ENCODE data around the gene RPS3.
"Not testable (repeated sequence)": the region's sequence is repeated elsewhere in the genome, so short reads cannot be mapped to it uniquely, and the experiment has no call there.

RPS3 gene

DNA sequence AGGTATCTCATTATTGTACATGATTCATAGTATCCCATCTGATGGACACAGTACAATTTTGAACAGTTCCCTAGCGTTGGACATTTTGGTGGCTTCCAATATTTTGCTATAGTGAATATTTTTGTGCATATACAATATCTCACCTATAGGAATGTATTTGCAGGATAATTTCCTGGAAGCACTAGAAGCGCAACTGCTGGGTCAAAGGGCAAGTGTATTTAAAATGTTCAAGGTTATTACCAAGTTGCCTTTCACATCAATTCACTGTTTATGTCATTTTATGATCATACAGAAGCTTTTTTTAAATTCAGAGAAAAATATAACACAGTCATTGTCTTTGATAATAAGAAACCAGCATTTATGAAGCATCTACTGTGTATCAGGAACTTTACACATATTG is 19.1 kb upstream of the RPS3 start:
- DNase-seq (ENCODE audit: low spot score): no peak

DNA sequence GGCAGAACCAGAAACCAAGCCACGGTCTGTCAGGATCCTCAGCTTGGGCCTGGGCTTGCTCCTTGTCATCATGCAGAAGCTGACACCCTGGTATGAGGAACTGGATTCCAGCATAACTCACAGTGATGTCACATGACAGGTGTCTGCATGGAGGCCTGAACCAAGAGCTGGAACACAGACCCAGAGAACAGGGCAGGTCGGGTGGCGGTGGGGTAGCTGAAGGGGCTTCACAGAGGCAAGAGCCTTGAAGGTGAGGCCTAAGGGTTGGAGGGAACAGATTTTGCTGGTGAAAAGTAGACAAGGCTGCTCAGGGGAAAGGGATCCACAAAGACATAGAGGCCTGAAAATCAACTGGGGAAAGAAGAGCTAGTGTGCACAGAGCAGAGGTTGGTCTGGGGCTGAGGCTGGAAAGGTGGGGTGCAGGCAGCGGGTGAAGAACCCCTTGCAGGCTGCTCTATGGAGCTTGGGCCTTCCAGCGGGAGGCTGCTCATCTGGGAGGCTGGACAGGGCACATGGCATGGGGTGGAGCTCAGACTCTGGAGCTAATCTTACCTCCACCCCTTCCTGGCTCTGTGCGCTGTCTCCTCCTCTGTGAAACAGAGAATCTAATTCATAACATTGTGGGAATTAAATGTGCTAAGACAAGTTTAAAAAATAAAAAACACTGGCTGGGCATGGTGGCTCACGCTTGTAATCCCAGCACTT is 18.4 kb upstream of the RPS3 start:
- DNase-seq (ENCODE audit: low spot score): no peak

DNA sequence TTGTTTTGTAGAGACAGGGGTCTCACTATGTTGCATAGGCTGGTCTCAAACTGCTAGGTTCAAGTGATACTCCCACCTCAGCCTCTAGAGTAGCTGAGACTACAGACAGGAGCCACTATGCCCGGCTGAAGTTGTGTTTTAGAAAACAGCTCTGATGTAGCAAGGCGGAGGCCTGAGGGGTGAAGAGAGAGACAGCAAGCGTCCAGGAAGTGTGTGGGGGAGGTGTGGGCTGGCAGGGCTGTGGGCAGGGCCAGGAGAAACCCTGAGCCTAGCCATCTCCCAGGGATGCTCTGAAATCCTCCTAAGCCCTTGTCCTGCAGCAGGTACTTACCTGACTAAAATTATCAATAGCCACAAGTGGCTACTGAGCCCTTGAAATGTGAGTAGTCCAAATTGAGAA is 16.1 kb upstream of the RPS3 start:
- DNase-seq (ENCODE audit: low spot score): no peak

DNA sequence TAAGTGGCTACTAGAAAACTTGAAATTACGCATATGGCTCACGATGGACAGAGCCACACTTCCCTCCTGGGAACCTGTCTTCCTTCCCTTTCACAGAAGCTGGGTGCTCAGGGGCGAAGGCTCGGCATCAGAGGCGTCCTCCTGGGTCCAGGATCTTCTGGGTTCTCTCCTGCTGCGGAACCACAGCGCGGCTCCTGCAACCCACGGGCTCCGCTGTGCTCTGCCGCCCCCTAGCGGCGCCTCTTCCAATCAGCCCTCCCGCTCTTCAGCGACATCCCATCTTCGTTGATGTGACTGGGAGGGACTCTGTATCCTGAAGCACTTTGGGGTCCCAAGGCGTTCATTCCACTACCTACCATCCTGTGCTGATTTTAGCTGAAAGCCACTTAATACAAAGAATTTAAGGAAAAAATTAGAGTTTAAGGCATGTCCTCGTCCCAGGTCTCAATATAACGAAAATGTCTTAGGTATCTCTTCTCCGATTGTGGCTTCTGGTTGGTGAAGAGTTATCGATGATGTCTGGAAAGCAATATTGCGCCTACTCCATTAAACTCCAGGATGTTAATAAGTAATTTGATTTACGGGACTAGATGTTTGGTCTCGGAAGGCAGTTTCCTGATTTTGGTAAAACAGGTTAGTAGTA is 14.8 kb upstream of the RPS3 start:
- DNase-seq (ENCODE audit: low spot score): peak; percentile 59

DNA sequence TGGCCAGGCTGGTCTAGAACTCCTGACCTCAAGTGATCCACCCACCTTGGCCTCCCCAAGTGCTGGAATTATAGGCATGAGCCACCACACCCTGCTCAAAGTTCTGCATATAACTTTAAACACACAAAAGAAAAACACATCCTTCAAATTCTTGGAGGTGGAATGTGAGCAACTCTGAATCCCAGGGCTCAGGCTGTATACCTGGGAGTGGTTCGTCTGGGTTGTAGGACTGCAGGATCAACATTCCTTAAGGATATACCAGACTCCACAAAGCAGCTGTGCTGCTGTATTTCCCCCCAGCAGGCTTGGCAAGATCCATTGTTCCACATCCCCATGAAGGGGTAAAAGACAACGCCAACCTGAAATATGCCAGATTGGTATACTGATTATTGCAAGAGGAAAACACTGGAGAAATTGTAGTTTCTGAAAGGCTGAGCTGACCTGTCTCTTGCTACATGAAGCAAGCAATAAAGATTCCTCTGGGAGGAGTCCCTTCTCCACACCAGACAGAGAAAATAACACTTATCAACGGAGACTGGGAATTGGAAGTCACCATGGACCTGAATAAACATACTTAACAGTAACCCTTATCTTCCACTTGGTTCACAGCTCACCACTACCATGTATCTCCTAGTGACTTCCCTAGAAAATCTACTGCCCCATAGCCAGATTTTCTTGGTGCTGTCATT is 12.2 kb upstream of the RPS3 start:
- no peak for DNase-seq (ENCODE audit: low spot score)

DNA sequence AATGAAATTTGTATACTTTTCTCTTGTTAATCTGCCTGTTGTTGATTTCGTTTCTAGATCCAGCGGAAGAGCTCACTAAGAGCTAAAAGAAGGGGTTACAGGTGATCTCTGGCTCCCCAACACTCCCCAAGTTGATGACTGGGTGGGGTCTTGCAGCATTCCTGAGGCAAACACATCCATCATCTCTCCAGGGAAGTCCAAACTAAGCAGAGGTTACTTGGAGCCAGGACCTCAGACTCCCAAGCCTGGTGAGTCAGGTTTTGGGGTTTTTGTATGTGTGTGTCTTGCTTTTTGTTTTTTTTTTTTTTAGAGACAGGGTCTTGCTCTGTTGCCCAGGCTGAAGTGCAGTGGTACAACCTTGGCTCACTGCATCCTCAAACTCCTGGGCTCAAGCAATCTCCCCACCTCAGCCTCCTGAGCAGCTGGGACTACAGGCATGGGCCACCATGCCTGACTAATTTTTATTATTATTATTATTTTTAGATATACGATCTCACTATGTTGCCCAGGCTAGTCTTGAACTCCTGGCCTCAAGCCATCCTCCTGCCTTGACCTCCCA is 11.5 kb upstream of the RPS3 start:
- DNase-seq (ENCODE audit: low spot score): no peak

DNA sequence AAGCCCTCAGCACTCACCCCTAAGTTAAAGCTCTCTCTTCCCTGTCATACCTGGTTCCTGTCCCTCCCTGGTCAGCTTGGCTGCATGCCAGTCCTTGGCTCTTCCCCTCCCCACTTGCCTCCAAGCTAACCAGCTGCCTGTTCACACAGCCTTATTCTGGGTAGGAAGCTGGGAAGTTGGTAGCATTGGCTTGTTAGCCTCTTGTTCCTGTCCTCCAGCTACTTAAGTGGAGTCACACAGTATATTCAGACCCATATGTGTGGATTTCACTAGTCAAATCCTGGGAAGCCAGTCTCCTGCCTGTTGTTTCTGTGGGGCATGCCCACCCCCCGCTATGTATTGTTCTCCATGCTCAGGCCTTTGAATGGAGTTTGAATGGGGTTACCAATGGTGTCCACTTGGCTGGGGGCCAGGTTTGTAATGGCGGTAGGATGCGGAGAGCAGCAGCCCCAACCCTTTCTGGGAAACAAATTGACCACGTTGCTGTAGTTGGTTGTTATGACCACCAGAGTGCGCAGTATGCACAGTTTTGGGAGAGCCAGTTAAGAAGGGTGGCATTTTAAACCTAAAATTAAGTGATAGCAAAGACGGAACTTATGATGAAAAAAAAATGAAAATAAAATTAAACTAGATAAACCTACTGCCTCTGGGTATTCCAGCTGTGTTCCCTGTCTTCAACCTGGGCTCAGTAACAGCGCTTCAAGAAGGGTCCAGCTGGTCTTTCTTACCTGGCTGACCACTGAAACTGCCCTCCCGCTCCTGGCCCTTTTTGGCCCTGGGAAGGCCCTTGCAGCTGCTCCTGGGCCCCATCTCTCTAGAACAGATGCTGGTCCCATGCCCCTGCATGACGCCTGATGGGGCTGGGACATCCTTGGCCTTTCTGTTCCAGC is 10.7 kb upstream of the RPS3 start:
- DNase-seq (ENCODE audit: low spot score): peak; percentile 84

DNA sequence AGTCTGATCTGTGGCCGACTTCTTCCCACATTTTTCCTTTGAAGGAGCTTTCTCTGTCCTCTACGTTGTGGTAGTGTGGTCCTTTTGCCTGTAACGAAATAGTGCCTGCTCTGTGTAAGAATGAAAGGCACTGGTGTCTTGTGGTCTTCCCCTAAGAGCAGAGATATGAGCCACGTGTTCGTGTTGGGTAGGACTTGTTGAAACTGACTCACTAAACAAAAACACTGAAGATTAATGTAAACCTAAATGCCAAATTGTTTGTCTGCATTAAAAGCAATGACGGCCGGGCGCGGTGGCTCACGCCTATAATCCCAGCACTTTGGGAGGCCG is 10.1 kb upstream of the RPS3 start:
- no peak for DNase-seq (ENCODE audit: low spot score)

DNA sequence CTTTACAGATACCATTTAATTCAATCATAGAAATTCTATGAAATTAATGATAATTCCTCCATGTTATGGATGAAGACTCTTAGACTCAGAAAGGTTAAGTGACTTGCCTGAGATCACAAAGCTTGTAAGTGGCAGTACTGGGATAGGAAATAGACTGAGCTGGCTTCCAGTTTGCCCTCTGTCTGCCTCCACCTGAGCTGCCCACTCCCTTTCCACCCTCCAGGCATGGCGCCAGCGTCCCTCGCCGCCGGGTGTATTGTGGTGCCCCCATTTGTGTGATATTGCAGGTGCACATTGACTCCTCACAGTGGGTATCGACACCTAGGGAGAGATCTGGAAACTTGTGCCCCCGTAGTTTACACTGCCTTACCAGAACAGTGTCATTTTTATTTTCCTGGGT is 9.4 kb upstream of the RPS3 start:
- no peak for DNase-seq (ENCODE audit: low spot score)

DNA sequence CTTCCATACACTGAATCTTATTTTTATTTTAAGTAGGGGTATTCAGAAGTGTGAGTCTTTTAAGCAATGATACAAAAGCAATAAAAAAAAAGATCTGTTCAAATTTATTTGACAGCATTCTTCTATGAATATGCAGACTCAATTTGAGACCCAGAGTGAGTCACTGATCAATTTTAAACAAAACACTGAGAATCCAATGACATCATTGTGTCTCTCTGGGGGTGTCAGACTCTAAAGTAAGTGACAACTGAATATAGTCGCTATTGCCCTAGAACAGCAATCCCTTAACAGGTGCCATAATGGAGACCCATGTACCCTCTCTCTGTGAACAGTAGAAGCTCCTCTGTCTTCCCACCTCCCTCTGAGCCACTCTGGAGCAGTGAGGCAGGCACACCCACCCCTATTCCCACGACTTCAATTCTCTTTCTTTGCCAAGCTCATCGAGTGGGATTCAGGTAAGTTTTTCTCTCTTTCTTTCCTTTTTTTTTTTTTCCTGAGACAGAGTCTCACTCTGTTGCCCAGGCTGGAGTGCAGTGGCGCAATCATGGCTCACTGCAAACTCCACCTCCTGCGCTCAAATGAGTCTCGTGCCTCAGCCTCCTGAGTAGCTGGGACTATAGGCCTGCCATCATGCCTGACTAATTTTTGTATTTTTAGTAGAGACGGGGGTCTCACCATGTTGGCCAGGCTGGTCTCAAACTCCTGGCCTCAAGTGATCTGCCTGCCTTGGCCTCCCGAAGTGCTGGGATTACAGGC is 5.1 kb upstream of the RPS3 start:
- DNase-seq (ENCODE audit: low spot score): no peak

DNA sequence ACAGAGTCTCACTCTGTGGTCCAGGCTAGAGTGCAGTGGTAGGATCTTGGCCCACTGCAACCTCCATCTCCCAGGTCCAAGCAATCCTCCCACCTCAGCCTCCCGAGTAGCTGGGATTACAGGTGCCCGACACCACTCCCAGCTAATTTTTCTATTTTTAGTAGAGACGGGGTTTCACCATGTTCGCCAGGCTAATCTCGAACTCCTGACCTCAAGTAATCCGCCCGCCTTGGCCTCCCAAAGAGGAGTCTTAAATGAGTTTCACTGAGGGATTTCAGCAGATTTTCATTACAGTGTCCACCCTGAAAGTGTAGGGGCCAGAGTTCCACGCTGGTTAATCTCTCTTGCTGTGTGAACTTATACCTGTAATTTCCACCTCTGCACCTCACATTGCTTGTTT is 412 bp upstream of the RPS3 start:
- no peak for DNase-seq (ENCODE audit: low spot score)

DNA sequence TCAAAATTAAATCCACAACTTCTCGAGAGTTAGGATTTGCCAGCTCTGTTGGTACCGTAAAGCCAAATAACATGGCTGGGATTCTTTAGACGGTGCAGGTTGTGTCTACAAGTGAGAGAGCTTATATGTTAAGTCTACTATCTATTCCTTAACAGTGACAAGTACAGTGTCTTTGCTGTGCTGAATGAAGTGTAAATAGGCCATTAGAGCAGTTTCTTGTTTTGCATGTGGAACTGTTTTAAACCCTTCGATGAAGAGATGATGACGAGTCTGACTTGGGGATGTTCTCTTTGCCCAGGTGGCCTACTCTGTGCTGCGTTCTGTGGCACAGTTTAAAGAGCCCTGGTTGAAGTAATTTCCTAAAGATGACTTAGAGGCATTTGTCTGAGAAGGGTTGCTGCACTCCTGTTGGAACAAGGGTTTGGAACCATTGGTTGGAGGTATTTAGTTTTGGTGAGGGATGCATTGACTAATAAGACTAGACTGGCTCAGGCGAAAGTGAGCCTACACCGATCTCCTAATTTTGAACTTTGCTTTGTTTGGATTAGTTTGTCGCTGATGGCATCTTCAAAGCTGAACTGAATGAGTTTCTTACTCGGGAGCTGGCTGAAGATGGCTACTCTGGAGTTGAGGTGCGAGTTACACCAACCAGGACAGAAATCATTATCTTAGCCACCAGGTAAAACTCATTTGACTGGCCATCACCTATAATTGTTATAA is 988 bp downstream of the RPS3 start:
- DNase-seq (ENCODE audit: low spot score): peak; percentile 80

DNA sequence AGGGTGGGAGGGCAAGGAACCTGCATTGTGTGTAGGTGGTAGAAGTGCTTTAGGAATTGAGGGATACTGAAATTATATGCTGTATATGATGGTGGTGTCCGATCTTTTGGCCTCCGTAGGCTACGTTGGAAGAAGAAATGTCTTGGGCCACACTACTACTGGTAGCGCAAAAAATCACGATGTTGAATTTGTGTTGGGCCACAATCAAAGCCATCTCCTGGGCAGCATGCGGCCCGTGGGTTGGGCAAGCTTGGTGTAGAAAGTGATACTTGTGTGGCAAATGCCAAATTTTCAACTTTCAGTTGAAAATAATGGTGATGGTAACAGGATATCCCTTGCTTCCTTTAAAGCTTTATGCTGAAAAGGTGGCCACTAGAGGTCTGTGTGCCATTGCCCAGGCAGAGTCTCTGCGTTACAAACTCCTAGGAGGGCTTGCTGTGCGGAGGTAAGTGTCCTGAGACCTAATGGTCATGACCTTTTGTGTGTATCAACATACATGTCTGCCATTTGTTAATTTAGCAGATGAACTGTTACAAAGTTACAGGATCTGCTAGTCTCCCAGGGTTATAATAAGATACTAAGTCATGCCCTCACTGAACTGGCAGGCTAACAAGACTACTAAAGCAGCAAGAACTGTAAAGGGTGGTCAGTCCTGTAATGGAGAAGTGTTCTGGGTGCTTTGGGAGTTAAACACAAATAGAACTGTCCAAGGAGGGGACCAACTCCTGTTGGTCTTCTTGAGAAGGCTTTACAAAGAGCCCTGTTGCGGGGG is 2.9 kb downstream of the RPS3 start:
- no peak for DNase-seq (ENCODE audit: low spot score)

DNA sequence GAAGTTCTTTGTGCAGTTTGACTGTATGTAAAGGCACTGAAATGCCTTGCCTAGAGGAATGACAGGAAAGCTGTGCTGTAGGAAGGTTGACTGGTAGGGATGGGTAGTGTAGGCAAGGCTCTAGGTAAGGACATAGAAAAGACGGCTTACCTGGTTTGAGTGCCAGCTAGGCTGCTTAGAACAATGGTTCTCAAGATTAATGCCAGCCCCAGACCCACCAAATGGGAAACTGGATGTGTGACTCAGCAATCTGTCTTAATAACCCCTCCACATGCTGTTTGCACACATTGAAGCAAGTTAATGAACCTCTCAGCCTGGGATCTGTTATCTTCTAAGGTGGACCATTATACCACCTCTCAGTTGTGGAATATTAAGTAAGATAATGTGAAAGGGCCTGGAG is 3.7 kb downstream of the RPS3 start:
- no peak for DNase-seq (ENCODE audit: low spot score)

DNA sequence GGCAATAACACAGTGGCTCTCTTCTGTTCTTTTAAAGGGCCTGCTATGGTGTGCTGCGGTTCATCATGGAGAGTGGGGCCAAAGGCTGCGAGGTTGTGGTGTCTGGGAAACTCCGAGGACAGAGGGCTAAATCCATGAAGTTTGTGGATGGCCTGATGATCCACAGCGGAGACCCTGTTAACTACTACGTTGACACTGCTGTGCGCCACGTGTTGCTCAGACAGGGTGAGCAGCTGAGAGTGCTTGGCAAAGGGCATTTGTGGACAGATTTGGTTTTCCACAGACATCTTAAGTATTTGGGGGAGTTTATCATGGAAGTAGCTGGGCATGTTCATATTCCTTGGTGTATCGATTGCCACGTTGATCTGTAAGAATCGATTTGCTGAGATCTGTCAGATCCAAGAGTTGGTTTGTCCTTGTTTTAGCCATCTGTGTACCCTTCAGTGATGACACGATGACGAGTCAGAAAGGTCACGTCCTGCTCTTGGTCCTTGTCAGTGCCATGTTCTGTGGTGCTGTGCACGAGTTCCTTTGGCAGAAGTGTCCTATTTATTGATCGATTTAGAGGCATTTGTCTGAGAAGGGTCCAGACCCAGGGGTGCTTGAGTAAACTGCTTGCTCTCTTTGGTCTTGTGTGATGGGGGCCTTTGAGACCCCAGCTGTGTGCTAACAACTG is 4.8 kb downstream of the RPS3 start:
- peak; percentile 61 for DNase-seq (ENCODE audit: low spot score)

DNA sequence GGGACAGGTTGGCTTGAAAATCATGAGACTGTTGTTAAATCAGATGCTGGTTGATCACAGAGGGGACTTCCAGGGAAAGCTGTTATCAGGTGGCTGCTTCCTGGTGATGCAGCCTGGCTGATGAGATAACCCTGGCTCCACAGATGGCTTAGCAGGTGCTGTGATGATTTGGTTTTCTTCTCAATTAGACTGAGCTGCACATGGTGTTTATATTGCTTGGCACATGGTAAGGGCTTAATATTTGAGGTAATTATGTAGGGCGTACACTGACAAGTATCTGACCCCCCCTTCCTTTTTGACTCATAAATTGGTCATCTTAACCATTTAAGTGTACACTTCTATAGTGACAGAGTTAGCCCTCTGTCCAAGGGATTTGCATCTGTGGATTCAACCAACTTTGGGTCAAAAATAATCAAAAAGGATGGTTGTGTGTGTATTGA is 7.0 kb downstream of the RPS3 start:
- DNase-seq (ENCODE audit: low spot score): peak; percentile 82

DNA sequence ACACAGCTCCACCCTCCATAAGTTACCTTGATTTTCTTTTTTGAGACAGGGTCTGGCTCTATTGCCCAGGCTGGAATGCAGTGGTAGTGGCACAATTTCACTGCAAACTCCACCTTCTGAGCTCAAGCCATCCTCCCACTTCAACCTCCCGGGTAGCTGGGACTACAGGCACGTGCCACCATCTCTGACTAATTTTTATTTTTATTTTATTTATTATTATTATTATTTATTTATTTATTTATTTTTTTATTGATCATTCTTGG is 9.6 kb downstream of the RPS3 start:
- DNase-seq (ENCODE audit: low spot score): no peak

DNA sequence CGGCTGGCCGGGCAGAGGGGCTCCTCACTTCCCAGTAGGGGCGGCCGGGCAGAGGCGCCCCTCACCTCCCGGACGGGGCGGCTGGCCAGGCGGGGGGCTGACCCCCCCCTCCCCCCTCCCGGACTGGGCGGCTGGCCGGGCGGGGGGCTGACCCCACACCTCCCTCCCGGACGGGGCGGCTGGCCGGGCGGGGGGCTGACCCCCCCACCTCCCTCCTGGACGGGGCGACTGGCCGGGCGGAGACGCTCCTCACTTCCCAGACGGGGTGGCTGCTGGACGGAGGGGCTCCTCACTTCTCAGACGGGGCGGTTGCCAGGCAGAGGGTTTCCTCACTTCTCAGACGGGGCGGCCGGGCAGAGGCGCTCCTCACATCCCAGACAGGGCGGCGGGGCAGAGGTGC is 10.7 kb downstream of the RPS3 start:
- not testable (repeated sequence) for DNase-seq (ENCODE audit: low spot score)

DNA sequence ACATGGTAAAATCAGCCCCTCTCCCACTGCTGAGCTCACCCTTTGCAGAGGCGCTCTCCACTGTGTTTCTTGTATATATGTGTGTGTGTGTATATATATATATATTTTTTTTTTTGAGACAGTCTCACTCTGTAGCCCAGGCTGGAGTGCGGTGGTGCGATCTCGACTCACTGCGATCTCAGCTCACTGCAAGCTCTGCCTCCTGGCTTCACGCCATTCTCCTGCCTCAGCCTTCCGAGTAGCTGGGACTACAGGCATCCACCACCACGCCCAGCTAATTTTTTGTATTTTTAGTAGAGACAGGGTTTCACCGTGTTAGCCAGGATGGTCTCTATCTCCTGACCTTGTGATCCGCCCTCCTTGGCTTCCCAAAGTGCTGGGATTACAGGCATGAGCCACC is 13.8 kb downstream of the RPS3 start:
- not testable (repeated sequence) for DNase-seq (ENCODE audit: low spot score)

DNA sequence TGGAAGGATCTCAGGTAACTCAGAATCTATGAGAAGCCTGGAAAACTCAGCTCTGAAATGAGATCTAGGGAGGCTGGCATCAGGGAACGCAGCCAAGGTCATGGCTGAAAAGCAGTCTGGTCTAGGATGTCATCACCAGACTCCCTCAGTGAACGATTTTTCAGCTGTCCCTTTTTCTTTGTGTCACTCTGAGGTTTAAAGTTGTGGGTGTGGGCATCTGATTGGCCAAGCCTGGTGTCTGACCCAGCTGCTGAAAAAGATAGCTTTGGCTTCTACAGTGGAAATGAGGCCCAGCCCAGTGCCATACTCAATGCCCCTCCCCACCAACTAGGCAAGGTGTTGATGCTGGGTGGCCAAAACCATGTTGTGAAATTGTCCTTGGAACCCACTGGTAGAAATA is 14.5 kb downstream of the RPS3 start:
- DNase-seq (ENCODE audit: low spot score): no peak

All from RKO (cell line).